Trophoblast cell (in vitro differentiated cells and primary cell): ENCODE results near the gene HAPLN3.

ENCODE experiments used
- DNase-seq, 2 donors: peaks; one replicate each; pipeline ENCODE4 v3.0.0-alpha.2; 2016
- H2AFZ ChIP-seq: 2 replicates; pipeline ENCODE4 v1.6.1; 2013; ENCODE audit warnings: low read length, moderate library complexity, mild to moderate bottlenecking; ENCODE audit not compliant: insufficient read depth, poor library complexity
- H2AK5ac ChIP-seq: 2 replicates; pipeline ENCODE4 v1.6.1; 2013; ENCODE audit warnings: mild to moderate bottlenecking, low read length
- H2BK120ac ChIP-seq: 2 replicates; pipeline ENCODE4 v1.6.1; 2013; ENCODE audit warnings: low read length, mild to moderate bottlenecking, moderate library complexity; ENCODE audit not compliant: insufficient read depth, poor library complexity
- H2BK12ac ChIP-seq: 2 replicates; pipeline ENCODE4 v1.6.1; 2013; ENCODE audit warnings: mild to moderate bottlenecking, low read length, moderate library complexity
- H2BK5ac ChIP-seq: 2 replicates; pipeline ENCODE4 v1.6.1; 2013; ENCODE audit warnings: low read length, low read depth, moderate library complexity, mild to moderate bottlenecking; ENCODE audit not compliant: poor library complexity
- H3K14ac ChIP-seq: 2 replicates; pipeline ENCODE4 v1.6.1; 2013; ENCODE audit warnings: mild to moderate bottlenecking, low read length
- H3K18ac ChIP-seq: 2 replicates; pipeline ENCODE4 v1.6.1; 2013; ENCODE audit warnings: mild to moderate bottlenecking, low read length
- H3K23ac ChIP-seq: 2 replicates; pipeline ENCODE4 v1.6.1; 2013; ENCODE audit warnings: low read length
- H3K27ac ChIP-seq: 2 replicates; pipeline ENCODE4 v1.5.1; 2013; ENCODE audit warnings: low read depth, mild to moderate bottlenecking, inconsistent platforms, low read length, moderate library complexity
- H3K27me3 ChIP-seq: 2 replicates; pipeline ENCODE4 v1.6.1; 2013; ENCODE audit warnings: inconsistent platforms, mild to moderate bottlenecking, low read length, moderate library complexity; ENCODE audit not compliant: insufficient read depth
- H3K36me3 ChIP-seq, 2 experiments: 1 replicate in 1 of 2; 2 replicates in 1 of 2; pipeline ENCODE4 v1.6.1; 2013; ENCODE audit warnings: low read length in 2 of 2, mild to moderate bottlenecking in 2 of 2, moderate library complexity in 1 of 2; ENCODE audit not compliant: insufficient read depth in 2 of 2, control insufficient read depth in 1 of 2
- H3K4ac ChIP-seq: 2 replicates; pipeline ENCODE4 v1.6.1; 2013; ENCODE audit warnings: low read depth, mild to moderate bottlenecking, low read length, moderate library complexity
- H3K4me1 ChIP-seq, 2 experiments: 1 replicate in 1 of 2; 2 replicates in 1 of 2; pipeline ENCODE4 v1.6.1; 2013; ENCODE audit warnings: low read length in 2 of 2, mild to moderate bottlenecking in 2 of 2, moderate library complexity in 1 of 2; ENCODE audit not compliant: insufficient read depth in 2 of 2, control insufficient read depth in 1 of 2
- H3K4me2 ChIP-seq: 2 replicates; pipeline ENCODE4 v1.6.1; 2013; ENCODE audit warnings: inconsistent platforms, mild to moderate bottlenecking, low read length, moderate library complexity
- H3K4me3 ChIP-seq: 2 replicates; pipeline ENCODE4 v1.5.1; 2013; ENCODE audit warnings: mild to moderate bottlenecking, low read depth, low read length, inconsistent platforms
- H3K79me1 ChIP-seq: one replicate; pipeline ENCODE4 v1.6.1; 2013; ENCODE audit warnings: low read length
- H3K79me2 ChIP-seq: 2 replicates; pipeline ENCODE4 v1.6.1; 2013; ENCODE audit warnings: low read length, mild to moderate bottlenecking; ENCODE audit not compliant: control insufficient read depth, insufficient read depth, poor library complexity
- H3K9ac ChIP-seq: 2 replicates; pipeline ENCODE4 v1.6.1; 2013; ENCODE audit warnings: mild to moderate bottlenecking, low read length
- H3K9me3 ChIP-seq: 2 replicates; pipeline ENCODE4 v1.6.1; 2013; ENCODE audit warnings: low read depth, mild to moderate bottlenecking, control low read depth, inconsistent platforms, low read length; ENCODE audit not compliant: insufficient read depth
- H4K12ac ChIP-seq: 2 replicates; pipeline ENCODE4 v1.6.1; 2013; ENCODE audit warnings: low read depth, mild to moderate bottlenecking, low read length, moderate library complexity
- H4K8ac ChIP-seq: 2 replicates; pipeline ENCODE4 v1.6.1; 2013; ENCODE audit warnings: low read depth, mild to moderate bottlenecking, low read length, moderate library complexity
- H4K91ac ChIP-seq: one replicate; pipeline ENCODE4 v1.6.1; 2013; ENCODE audit warnings: low read depth, mild to moderate bottlenecking, low read length, moderate library complexity
- WGBS: extraction: QIAGEN DNeasy Blood & Tissue Kit; methylation state at CpG from one replicate; pipeline ENCODE4 v1.1.7; 2013; ENCODE audit warnings: missing lambda C conversion rate; ENCODE audit not compliant: insufficient read length, insufficient coverage; ENCODE audit errors: extremely low coverage; 5-methylcytosine and 5-hydroxymethylcytosine counted together

Gene HAPLN3

DNA sequence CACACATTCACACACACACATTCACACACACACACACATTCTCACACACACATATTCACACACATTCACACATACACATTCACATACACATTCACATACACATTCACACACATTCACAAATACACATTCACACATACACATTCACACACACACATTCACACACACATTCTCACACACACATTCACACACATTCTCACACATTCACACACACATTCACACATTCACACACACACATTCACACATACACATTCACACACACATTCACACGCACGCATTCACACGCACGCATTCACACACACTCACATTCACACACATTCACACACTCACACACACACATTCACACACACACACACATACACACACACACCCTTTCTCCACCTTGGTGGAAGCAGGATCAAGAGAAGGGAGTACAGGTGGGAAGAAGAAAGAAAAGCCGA, 5.7 kb upstream of the HAPLN3 start:
- H2BK120ac ChIP-seq: no peak overlapping the region
- H3K4me3 ChIP-seq: no peak overlapping the region
- no peaks in the 10 kb centered on the region for H3K9me3 ChIP-seq
- no peak overlapping the region for H2AFZ ChIP-seq
- no peak overlapping the region for H2AK5ac ChIP-seq
- no peaks in the 10 kb centered on the region for H3K27me3 ChIP-seq
- DNase-seq: no peak
- no peak overlapping the region for H3K18ac ChIP-seq
- H2BK12ac ChIP-seq: no peak overlapping the region
- H3K4me1 ChIP-seq: peaks cover 14 to 33% of the 10 kb centered on the region in 2 experiments
- H3K36me3 ChIP-seq: peaks cover 57 to 65% of the 10 kb centered on the region in 2 experiments
- H3K9ac ChIP-seq: no peak overlapping the region
- H3K14ac ChIP-seq: no peak overlapping the region
- H3K27ac ChIP-seq: no peak overlapping the region
- H4K8ac ChIP-seq: no peak overlapping the region
- no CpG with 5 or more reads among the region's 5 CpGs for whole genome bisulfite sequencing
- H3K79me1 ChIP-seq: peaks cover 4% of the 10 kb centered on the region
- H3K4ac ChIP-seq: no peak overlapping the region
- no peaks in the 10 kb centered on the region for H3K79me2 ChIP-seq
- no peak overlapping the region for H4K91ac ChIP-seq
- H2BK5ac ChIP-seq: no peak overlapping the region
- no peak overlapping the region for H3K4me2 ChIP-seq
- H4K12ac ChIP-seq: no peak overlapping the region
- no peak overlapping the region for H3K23ac ChIP-seq

DNA sequence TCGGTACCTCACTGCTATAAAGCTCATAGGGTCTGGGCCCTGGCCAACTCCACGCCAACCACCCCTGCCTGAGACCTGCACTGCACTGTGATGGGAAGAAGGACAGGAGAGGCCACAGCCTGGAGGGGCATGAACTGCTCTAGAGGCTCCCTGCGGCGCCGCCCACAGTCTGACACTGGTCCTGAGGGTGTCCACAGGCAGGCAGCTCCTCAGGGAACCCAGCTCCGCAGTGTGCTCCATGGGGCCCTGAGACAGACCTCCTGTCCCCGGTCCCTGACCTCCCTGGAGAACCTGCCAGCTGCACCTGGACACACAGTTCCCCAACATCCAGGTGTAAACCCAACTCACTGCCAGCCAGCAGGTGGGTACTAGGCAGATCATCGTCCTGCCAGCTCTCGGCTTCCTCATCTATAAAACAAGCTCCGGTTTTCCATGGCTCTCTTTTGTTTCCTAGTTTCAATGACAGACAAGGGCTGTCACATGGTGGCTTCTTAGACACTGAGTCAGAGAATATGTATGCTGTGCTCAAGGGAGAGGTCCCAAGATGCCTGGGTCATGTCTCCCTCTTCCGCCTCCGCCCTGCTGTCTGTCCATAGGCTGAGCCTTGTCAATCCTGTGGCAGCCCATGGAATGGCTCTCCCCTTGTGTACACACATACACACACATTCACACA, 5.1 kb upstream of the HAPLN3 start:
- H4K12ac ChIP-seq: no peak overlapping the region
- H3K23ac ChIP-seq: no peak overlapping the region
- no peak overlapping the region for H2AFZ ChIP-seq
- no CpG with 5 or more reads among the region's 12 CpGs for WGBS
- H3K4ac ChIP-seq: peak overlapping the region; percentile 28
- peak overlapping the region; percentile 76 for H2BK12ac ChIP-seq
- H3K9ac ChIP-seq: no peak overlapping the region
- H2BK120ac ChIP-seq: peak overlapping the region; percentile 90
- H3K14ac ChIP-seq: peak overlapping the region; percentile 75
- H3K27ac ChIP-seq: peak overlapping the region; percentile 55
- H3K18ac ChIP-seq: peak overlapping the region; percentile 85
- H3K4me1 ChIP-seq: peaks cover 14 to 33% of the 10 kb centered on the region in 2 experiments
- H3K27me3 ChIP-seq: no peaks in the 10 kb centered on the region
- H4K8ac ChIP-seq: peak overlapping the region; percentile 77
- H3K79me1 ChIP-seq: peaks cover 4% of the 10 kb centered on the region
- peaks cover 51 to 61% of the 10 kb centered on the region in 2 experiments for H3K36me3 ChIP-seq
- H4K91ac ChIP-seq: peak overlapping the region; percentile 86
- no peaks in the 10 kb centered on the region for H3K9me3 ChIP-seq
- peak overlapping the region; percentile 76 for H2BK5ac ChIP-seq
- peak overlapping the region; percentile 91 for H2AK5ac ChIP-seq
- H3K4me2 ChIP-seq: no peak overlapping the region
- no peak overlapping the region for H3K4me3 ChIP-seq
- no peaks in the 10 kb centered on the region for H3K79me2 ChIP-seq
- DNase-seq: peak; percentile 86 to 87

DNA sequence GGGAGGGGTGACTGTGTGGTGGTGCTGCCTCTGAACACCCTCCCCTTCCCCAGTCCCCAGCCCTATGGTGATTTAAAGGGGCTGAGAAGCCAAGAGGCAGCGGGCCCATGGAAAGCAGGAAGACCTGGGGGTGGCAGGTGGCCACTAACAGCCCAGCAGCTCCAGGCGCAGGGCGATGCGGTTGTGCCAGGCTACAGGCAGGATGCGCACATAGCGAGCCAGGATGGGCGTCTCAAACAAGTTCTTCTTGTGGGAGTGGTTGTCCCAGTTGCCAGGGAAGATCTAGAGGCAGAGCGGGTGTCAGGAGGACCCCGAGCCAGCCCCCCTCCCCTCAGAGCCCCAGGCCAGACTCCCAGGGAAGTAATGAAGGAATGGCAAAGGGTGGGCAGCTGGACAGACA, 3.9 kb upstream of the HAPLN3 start:
- H3K4me1 ChIP-seq: peaks cover 14 to 42% of the 10 kb centered on the region in 2 experiments
- no peak overlapping the region for H3K14ac ChIP-seq
- no peak overlapping the region for H3K4ac ChIP-seq
- H3K18ac ChIP-seq: no peak overlapping the region
- no peak overlapping the region for H4K12ac ChIP-seq
- peak overlapping the region; percentile 49 for H2AK5ac ChIP-seq
- no peak for DNase-seq
- no peak overlapping the region for H3K23ac ChIP-seq
- H3K9ac ChIP-seq: no peak overlapping the region
- peaks cover 44 to 51% of the 10 kb centered on the region in 2 experiments for H3K36me3 ChIP-seq
- H3K27ac ChIP-seq: no peak overlapping the region
- H3K4me3 ChIP-seq: no peak overlapping the region
- H3K9me3 ChIP-seq: no peaks in the 10 kb centered on the region
- H2BK5ac ChIP-seq: no peak overlapping the region
- H4K91ac ChIP-seq: no peak overlapping the region
- H2BK120ac ChIP-seq: no peak overlapping the region
- no CpG with 5 or more reads among the region's 9 CpGs for WGBS
- no peak overlapping the region for H3K4me2 ChIP-seq
- H3K79me2 ChIP-seq: peaks cover 4% of the 10 kb centered on the region
- no peak overlapping the region for H2AFZ ChIP-seq
- H3K79me1 ChIP-seq: peaks cover 9% of the 10 kb centered on the region
- no peak overlapping the region for H4K8ac ChIP-seq
- H2BK12ac ChIP-seq: peak overlapping the region; percentile 68
- H3K27me3 ChIP-seq: peaks cover 5% of the 10 kb centered on the region

GRCh38 chr15:88898736-88899135, 3.4 kb upstream of the HAPLN3 start:
- H2AFZ ChIP-seq: no peak overlapping the region
- peaks cover 9% of the 10 kb centered on the region for H3K79me1 ChIP-seq
- no peak overlapping the region for H3K9ac ChIP-seq
- H4K12ac ChIP-seq: no peak overlapping the region
- H3K4me2 ChIP-seq: no peak overlapping the region
- H3K4me3 ChIP-seq: no peak overlapping the region
- no peaks in the 10 kb centered on the region for H3K9me3 ChIP-seq
- no peak overlapping the region for H3K14ac ChIP-seq
- H2BK120ac ChIP-seq: no peak overlapping the region
- no CpG with 5 or more reads among the region's 15 CpGs for WGBS
- DNase-seq: no peak
- peak overlapping the region; percentile 8 for H2BK12ac ChIP-seq
- no peak overlapping the region for H3K23ac ChIP-seq
- no peak overlapping the region for H3K18ac ChIP-seq
- H3K27ac ChIP-seq: no peak overlapping the region
- H4K91ac ChIP-seq: no peak overlapping the region
- peaks cover 4% of the 10 kb centered on the region for H3K79me2 ChIP-seq
- H3K4me1 ChIP-seq: peaks cover 14 to 42% of the 10 kb centered on the region in 2 experiments
- no peak overlapping the region for H4K8ac ChIP-seq
- no peak overlapping the region for H3K4ac ChIP-seq
- H2AK5ac ChIP-seq: no peak overlapping the region
- H3K27me3 ChIP-seq: peaks cover 5% of the 10 kb centered on the region
- peaks cover 40 to 46% of the 10 kb centered on the region in 2 experiments for H3K36me3 ChIP-seq
- no peak overlapping the region for H2BK5ac ChIP-seq
